BLaER1 (cell line): Measurements from ENCODE around the gene RPS21.
"Not testable (repeated sequence)": the region's sequence is repeated elsewhere in the genome, so short reads cannot be mapped to it uniquely, and the experiment has no call there.

Experiments
- H3K27ac ChIP-seq: shearing (Covaris generic); formaldehyde crosslinking; 2 replicates; pipeline ENCODE4 v1.8.1; 2022
- H3K27me3 ChIP-seq: shearing (Covaris generic); formaldehyde crosslinking; 2 replicates; pipeline ENCODE4 v1.8.1; 2022
- H3K36me3 ChIP-seq: shearing (Covaris generic); formaldehyde crosslinking; 2 replicates; pipeline ENCODE4 v1.8.1; 2022
- H3K4me1 ChIP-seq: shearing (Covaris generic); formaldehyde crosslinking; 2 replicates; pipeline ENCODE4 v1.8.1; 2022
- H3K4me2 ChIP-seq: shearing (Covaris generic); formaldehyde crosslinking; 2 replicates; pipeline ENCODE4 v1.8.1; 2022
- H3K4me3 ChIP-seq: shearing (Covaris generic); formaldehyde crosslinking; 2 replicates; pipeline ENCODE4 v1.8.1; 2022
- H3K9ac ChIP-seq: shearing (Covaris generic); formaldehyde crosslinking; 2 replicates; pipeline ENCODE4 v1.8.1; 2022
- H3K9me3 ChIP-seq: shearing (Covaris generic); formaldehyde crosslinking; 2 replicates; pipeline ENCODE4 v1.8.1; 2022
- H4K20me1 ChIP-seq: shearing (Covaris generic); formaldehyde crosslinking; 2 replicates; pipeline ENCODE4 v1.8.1; 2022
- Cebpa-rat ChIP-seq: shearing (Covaris generic); IDR thresholded peaks from 2 replicates; pipeline ENCODE4 v1.8.1; 2022

The RPS21 gene

DNA sequence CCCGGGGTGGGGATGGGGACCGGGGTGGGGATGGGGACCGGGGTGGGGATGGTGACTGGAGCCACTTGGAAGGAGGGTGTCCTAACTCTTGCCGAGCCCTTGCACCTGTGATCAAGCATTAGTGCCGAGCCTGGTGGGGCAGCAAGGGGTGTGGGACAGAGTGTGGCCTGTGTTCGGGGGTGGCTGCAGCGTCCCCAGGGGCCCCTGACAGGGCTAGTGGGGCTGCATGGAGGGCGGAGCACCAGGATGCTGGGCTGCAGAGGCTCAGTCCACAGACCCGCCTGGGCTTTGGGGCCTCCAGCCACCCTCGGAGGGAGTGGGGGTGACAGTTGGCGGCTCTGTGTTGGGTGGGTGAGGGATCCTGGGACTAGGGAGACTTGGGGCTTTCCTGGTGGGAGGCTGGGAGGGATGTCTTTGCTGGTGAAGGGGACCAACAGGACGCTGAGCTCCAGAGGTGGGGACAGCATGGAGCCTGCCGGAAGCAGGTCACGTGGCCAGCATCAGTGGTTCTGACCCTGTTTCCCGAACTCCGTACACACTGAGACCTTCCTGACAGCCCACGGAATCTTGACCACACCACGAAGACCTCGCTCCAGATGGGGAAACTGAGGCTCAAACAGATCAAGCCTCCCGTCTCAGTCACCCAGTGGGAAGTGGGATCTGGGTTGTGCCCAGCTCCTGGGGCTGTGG, 35.9 kb downstream of the RPS21 start:
- Histone ChIP-seq H3K4me1 (peaks cover 27% of the 10 kb centered on the region), H3K9ac (no peak overlapping the region), H3K4me3 (no peak overlapping the region), H3K4me2 (peak overlapping the region; percentile 78), H3K36me3 (no peaks in the 10 kb centered on the region), H3K27ac (peak overlapping the region; percentile 28; the same call in 1 of the 2 replicates), H4K20me1 (no peaks in the 10 kb centered on the region), H3K27me3 (no peaks in the 10 kb centered on the region), H3K9me3 (no peaks in the 10 kb centered on the region)
- TF ChIP-seq Cebpa-rat, result no peak

DNA sequence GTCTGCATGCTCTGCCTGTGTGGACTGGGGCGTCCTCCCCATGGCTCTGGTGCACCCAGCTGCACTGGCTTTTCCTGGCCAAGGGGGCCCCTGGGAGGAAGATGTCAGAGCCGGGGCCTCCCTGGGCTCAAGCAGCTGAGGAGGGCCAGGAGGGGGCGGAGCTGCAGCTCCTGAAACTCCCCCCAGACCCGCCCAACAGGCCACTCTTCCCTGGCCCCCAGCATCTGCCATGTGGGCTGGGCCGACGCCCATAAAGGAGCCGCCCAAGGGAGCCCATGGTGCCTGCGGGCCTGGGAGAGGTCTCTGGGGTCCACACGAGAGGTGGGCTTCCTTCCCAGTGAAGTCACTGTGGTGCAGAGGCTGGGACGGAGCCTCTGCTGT, 36.4 kb downstream of the RPS21 start:
- Histone ChIP-seq H3K27ac (peak overlapping the region; percentile 28; the same call in 1 of the 2 replicates), H3K4me3 (no peak overlapping the region), H4K20me1 (no peaks in the 10 kb centered on the region), H3K4me2 (peak overlapping the region; percentile 78), H3K9ac (no peak overlapping the region), H3K4me1 (peaks cover 27% of the 10 kb centered on the region), H3K27me3 (no peaks in the 10 kb centered on the region), H3K9me3 (no peaks in the 10 kb centered on the region), H3K36me3 (no peaks in the 10 kb centered on the region)
- TF ChIP-seq Cebpa-rat, result no peak

DNA sequence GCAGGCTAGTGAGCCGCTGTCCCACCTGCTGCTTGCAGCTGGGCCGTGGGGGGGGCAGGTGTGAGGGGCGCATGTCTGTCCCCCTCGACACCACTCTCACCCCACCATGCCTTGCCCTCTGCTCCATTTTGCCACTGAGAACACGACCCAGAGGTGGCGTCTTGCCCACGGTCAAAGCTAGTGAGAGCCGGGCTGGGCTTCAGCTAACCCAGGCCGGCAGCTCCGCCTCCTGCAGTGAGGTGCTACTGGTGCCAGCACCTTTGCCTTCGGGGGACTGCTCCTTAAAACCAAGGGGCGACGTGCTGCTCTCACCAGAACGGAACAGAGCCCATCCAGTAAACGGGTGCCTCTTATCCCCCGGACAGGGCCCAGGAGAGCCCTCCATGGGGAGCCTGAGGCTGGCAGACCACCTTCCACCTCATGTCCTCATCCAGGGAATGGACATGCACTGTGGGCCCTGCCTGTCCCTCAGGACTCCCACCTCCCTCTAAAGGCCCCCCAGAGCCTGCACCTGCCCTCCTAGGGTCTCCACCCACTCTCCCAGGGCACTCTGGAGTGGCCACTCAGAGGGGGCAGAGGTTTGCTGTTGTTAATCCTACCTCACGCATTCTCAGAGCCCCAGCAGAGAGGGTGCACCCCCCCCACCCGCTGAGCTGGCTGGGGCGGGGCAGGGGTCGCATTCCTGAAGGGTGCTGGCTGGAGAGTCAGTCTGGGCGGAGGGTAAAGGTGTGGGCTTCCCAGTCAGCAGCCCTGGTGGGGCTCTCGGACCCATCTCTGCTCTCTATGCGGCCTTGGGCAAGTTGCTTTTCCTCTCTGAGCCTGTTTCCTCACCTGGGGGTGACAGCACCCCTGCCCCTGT, 37.6 kb downstream of the RPS21 start:
- H4K20me1 ChIP-seq, result no peaks in the 10 kb centered on the region
- no peaks in the 10 kb centered on the region for H3K36me3 ChIP-seq
- no peaks in the 10 kb centered on the region for H3K9me3 ChIP-seq
- H3K4me1 ChIP-seq, result peaks cover 27% of the 10 kb centered on the region
- no peak overlapping the region for H3K4me3 ChIP-seq
- no peak overlapping the region for H3K9ac ChIP-seq
- H3K27ac ChIP-seq, result no peak overlapping the region
- TF ChIP-seq Cebpa-rat, result no peak
- no peak overlapping the region; the same call in 1 of the 2 replicates for H3K4me2 ChIP-seq
- H3K27me3 ChIP-seq, result no peaks in the 10 kb centered on the region

DNA sequence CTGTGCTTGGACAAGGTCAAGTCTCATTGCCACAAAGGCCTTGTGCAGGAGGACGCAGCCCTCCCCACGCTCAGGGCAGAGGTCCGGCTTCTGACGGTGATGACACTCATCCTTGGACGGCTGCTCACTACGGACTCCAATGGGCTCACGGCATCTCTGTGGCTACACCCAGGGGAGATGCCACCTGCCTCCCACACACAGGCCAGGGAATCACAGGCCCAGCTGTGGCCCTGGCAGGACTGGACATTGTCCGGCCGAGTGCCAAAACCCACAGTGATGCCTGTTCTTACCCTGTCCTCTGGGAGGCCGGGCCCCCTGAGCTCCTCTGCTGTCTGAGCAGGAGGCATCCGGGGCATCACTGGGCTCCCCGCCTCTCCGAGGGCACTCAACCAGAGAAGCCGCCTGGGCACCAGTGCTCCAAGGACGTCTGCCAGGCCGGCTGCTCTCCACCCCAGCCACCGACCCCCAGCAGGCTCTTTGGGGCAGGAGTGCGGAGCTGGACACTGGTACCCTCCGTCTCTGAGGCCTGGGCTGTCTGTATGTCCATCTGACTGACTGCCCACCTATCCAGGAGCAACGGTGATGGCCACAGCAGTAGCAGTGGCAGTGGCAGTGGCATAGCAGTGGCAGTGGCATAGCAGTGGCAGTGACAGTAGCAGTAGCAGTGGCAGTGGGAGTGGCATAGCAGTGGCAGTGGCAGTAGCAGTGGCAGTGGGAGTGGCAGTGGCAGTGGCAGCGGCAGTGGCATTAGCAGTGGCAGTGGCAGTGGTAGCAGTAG, 38.6 kb downstream of the RPS21 start:
- Histone ChIP-seq H3K9ac (no peak overlapping the region), H3K27me3 (no peaks in the 10 kb centered on the region), H3K9me3 (no peaks in the 10 kb centered on the region), H3K27ac (no peak overlapping the region), H3K4me1 (peaks cover 27% of the 10 kb centered on the region), H4K20me1 (no peaks in the 10 kb centered on the region), H3K4me3 (no peak overlapping the region), H3K36me3 (no peaks in the 10 kb centered on the region), H3K4me2 (no peak overlapping the region)
- no peak for TF ChIP-seq Cebpa-rat

DNA sequence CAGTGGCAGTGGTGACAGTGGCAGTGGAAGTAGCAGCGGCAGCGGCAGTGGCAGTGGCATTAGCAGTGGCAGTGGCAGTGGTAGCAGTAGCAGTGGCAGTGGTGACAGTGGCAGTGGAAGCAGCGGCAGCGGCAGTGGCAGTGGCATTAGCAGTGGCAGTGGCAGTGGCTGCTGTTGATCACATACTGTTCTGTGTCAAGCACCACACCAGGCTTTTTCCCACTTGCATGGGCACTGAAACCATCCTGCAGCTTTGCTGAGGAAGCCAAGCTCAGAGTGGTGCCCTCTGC, 39.1 kb downstream of the RPS21 start:
- H3K4me1 ChIP-seq, result peaks cover 27% of the 10 kb centered on the region
- not testable (repeated sequence) for H4K20me1 ChIP-seq, H3K36me3 ChIP-seq, H3K9me3 ChIP-seq, H3K4me2 ChIP-seq, H3K4me3 ChIP-seq, H3K27ac ChIP-seq, H3K27me3 ChIP-seq, H3K9ac ChIP-seq

DNA sequence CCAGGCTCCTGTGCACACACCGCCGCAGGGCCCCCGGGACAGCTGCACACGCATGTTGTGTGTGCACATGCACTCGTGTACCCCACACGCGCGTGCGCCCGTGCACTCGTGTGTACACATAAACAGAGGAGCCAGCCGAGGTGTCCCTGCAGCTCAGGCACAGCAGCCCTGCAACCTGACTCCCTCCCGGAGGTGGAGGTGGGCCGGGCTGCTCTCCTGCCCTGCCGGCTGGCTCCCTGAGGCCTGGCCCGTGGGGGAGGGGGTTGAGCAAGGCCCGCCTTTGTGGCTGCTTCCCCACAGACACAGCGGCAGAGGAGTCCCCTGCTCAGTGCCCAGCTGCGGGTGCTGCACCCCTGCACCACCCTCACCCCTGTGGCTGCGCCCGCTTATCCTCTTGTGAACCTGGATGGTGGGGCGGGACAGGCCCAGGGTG, 39.8 kb downstream of the RPS21 start:
- Histone ChIP-seq H3K4me3 (no peak overlapping the region), H4K20me1 (no peaks in the 10 kb centered on the region), H3K27me3 (no peaks in the 10 kb centered on the region), H3K4me2 (no peak overlapping the region), H3K4me1 (peaks cover 27% of the 10 kb centered on the region), H3K9ac (no peak overlapping the region), H3K9me3 (no peaks in the 10 kb centered on the region), H3K27ac (no peak overlapping the region; the same call in 1 of the 2 replicates), H3K36me3 (no peaks in the 10 kb centered on the region)
- no peak for TF ChIP-seq Cebpa-rat

DNA sequence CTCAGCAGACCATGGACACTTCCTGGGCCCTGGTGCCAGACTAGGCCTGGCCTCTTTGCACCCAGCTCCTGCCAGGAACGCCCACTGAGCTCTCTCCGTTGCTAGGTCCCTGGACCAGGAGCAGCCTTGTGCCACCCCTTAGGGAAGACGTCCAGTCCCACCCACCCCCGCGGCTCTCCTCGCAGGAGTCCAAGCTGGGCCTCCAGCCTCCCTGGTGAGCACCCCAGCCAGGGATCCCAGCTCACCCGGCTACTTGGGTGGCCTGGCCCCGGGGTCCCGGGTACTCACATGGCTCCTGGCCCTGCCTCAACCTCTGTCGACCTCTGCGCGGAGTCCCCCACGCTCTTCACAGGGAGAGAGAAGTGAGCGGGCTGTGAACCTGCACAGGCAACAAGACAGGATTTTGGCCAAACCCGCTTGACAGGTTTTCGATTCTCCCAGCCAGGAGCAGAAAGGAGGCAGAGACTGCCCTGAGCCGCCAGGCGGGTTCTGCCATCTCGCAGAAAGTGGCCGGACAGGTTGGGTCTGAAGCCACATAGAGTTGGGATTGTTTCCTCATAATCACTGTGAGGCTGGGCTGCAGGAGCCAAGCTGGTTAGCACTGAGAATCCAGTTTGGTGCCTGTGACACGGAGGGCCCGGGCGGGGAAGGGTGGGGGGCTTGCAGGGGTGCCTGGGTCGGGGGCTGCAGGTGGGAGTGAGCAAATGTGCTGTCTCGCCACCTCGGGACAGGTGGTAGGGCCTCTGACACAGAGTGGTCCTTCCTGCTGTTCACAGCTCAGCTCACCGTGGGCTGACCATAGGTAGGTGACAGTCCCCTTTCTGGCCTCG, 40.5 kb downstream of the RPS21 start, which contains the start of gene RBBP8NL:
Gene RBBP8NL (minus strand): TSS at position 368 of the 830 bp plus-strand sequence. CDS start 7,892 bp downstream, outside the sequence.
- no peak within 1 kb of the TSS; the same call in 1 of the 2 replicates for H3K27ac ChIP-seq
- H3K4me2 ChIP-seq, result no peak within 1 kb of the TSS
- H3K4me1 ChIP-seq, result peaks cover 27% of the 10 kb centered on the region
- H3K27me3 ChIP-seq, result no peaks in the 10 kb centered on the region
- H3K4me3 ChIP-seq, result no peak within 1 kb of the TSS
- no peak within 1 kb of the TSS for H3K9ac ChIP-seq
- no peaks in the 10 kb centered on the region for H3K36me3 ChIP-seq
- H4K20me1 ChIP-seq, result no peaks in the 10 kb centered on the region
- no peak for TF ChIP-seq Cebpa-rat
- H3K9me3 ChIP-seq, result no peaks in the 10 kb centered on the region

DNA sequence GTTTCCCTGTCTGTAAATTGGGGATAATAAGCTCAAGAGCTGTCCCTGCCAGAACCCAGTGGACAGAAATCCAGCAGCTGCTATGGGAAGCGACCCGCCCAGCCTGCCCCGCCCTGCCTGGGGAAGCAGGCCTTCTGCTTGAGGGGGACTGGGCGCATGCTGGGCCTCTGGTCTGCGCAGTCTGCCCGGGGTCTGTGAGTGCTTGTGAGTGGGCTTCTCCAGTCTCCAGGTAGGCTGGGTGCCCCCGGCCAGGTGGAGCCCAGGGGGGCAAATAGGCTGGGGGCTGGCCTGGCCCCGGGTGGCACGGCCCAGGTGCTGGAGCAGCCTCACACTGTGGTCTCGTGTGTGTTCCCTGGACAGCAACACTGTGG, 41.1 kb downstream of the RPS21 start:
- H3K4me1 ChIP-seq, result peaks cover 22% of the 10 kb centered on the region
- no peak overlapping the region for H3K4me2 ChIP-seq
- H3K9me3 ChIP-seq, result no peaks in the 10 kb centered on the region
- no peak for TF ChIP-seq Cebpa-rat
- no peaks in the 10 kb centered on the region for H3K36me3 ChIP-seq
- H3K4me3 ChIP-seq, result no peak overlapping the region
- no peak overlapping the region for H3K9ac ChIP-seq
- H4K20me1 ChIP-seq, result no peaks in the 10 kb centered on the region
- H3K27ac ChIP-seq, result no peak overlapping the region
- H3K27me3 ChIP-seq, result no peaks in the 10 kb centered on the region
